Stimulated activated CD8-positive, alpha-beta memory T cell treated with anti-CD3 and anti-CD28 coated beads, Interleukin-7, amount 100 ng/mL, for 48 hours (primary cell): ENCODE data around the gene PCDH9.

ENCODE experiments used
- DNase-seq, 2 donors: peaks; one replicate each; pipeline ENCODE4 v3.0.0-alpha.2; 2020; ENCODE audit warnings: low read depth in 1 of 2; ENCODE audit errors: extremely low read depth in 1 of 2

Gene PCDH9

GRCh38 chr13:67226696-67227095 is 3.4 kb downstream of the PCDH9 start:
- DNase-seq: no peak

- DNase-seq: no peak
Observed at GRCh38 chr13:67225252-67226159, 4.6 kb downstream of the PCDH9 start.

- no peak for DNase-seq
Observed at GRCh38 chr13:67224148-67224846, 5.8 kb downstream of the PCDH9 start.

GRCh38 chr13:67223742-67224141 is 6.4 kb downstream of the PCDH9 start:
- no peak for DNase-seq

GRCh38 chr13:67223024-67223423 is 7.1 kb downstream of the PCDH9 start:
- no peak for DNase-seq

GRCh38 chr13:67221630-67222226 is 8.4 kb downstream of the PCDH9 start:
- DNase-seq: no peak

GRCh38 chr13:67219113-67219512 is 11.0 kb downstream of the PCDH9 start:
- DNase-seq: no peak

- no peak for DNase-seq
Observed at GRCh38 chr13:67217880-67218279, 12.3 kb downstream of the PCDH9 start.

GRCh38 chr13:67216864-67217263 is 13.3 kb downstream of the PCDH9 start:
- no peak for DNase-seq

GRCh38 chr13:67210208-67210607 is 19.9 kb downstream of the PCDH9 start:
- DNase-seq: no peak

- no peak for DNase-seq
Observed at GRCh38 chr13:67208552-67208951, 21.6 kb downstream of the PCDH9 start.

GRCh38 chr13:67204764-67205163 is 25.4 kb downstream of the PCDH9 start:
- no peak for DNase-seq

- no peak for DNase-seq
Observed at GRCh38 chr13:67200605-67201004, 29.5 kb downstream of the PCDH9 start.

GRCh38 chr13:67200183-67200582 is 30.0 kb downstream of the PCDH9 start:
- no peak for DNase-seq

GRCh38 chr13:67197704-67198103 is 32.4 kb downstream of the PCDH9 start:
- no peak for DNase-seq

GRCh38 chr13:67193979-67194378 is 36.2 kb downstream of the PCDH9 start:
- DNase-seq: no peak

GRCh38 chr13:67192751-67193150 is 37.4 kb downstream of the PCDH9 start:
- no peak for DNase-seq

GRCh38 chr13:67186995-67187569 is 43.1 kb downstream of the PCDH9 start:
- no peak for DNase-seq

- DNase-seq: no peak
Observed at GRCh38 chr13:67184247-67184646, 45.9 kb downstream of the PCDH9 start.

- DNase-seq: no peak
Observed at GRCh38 chr13:67183151-67183550, 47.0 kb downstream of the PCDH9 start.

- no peak for DNase-seq
Observed at GRCh38 chr13:67175836-67176459, 54.2 kb downstream of the PCDH9 start.
